Measurements from ENCODE around the gene WWC2.

DNA sequence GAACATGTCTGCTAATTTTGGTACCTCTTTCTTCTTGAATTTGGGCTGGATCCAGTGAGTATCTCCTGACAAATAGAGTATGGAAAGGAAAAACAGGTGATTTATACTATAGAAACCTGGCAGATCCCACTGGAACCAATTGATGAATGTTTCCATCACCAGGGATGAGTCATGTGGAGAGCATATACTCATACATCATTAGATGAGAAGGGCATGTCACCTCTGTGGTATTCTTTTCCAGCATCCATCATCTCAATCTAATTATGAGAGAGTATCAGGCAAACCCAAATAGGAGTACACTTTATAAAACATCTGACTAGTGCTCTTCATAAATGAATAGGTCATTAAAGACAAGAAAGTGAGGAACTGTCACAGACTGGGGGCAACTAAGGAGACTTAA is 130.3 kb downstream of the WWC2 start:
- no peak for TF ChIP-seq EZH2 (IDR thresholded peaks at IDR 0.05; ENCODE audit: borderline replicate concordance, low read depth, low read length, poor library complexity, severe bottlenecking)
- TF ChIP-seq, protein P1, sequence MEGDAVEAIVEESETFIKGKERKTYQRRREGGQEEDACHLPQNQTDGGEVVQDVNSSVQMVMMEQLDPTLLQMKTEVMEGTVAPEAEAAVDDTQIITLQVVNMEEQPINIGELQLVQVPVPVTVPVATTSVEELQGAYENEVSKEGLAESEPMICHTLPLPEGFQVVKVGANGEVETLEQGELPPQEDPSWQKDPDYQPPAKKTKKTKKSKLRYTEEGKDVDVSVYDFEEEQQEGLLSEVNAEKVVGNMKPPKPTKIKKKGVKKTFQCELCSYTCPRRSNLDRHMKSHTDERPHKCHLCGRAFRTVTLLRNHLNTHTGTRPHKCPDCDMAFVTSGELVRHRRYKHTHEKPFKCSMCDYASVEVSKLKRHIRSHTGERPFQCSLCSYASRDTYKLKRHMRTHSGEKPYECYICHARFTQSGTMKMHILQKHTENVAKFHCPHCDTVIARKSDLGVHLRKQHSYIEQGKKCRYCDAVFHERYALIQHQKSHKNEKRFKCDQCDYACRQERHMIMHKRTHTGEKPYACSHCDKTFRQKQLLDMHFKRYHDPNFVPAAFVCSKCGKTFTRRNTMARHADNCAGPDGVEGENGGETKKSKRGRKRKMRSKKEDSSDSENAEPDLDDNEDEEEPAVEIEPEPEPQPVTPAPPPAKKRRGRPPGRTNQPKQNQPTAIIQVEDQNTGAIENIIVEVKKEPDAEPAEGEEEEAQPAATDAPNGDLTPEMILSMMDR (conservative IDR thresholded peaks at IDR 0.05; ENCODE audit: low read depth, low read length), result no peak
